Naive thymus-derived CD4-positive, alpha-beta T cell (primary cell): ENCODE measurements around the gene DVL2. TPM values are rescaled to one million over a fixed set of nuclear protein-coding genes. Genes with fewer than 3 reads are reported as not detected.
"Not testable (repeated sequence)": the region's sequence is repeated elsewhere in the genome, so short reads cannot be mapped to it uniquely, and the experiment has no call there.

ENCODE experiments used
- ATAC-seq: fragments of 150-1000 bp; cut with Tn5 transposase; 2 replicates; pipeline ENCODE4 v1.10.0; 2021; ENCODE audit warnings: mild to moderate bottlenecking, moderate library complexity
- CTCF ChIA-PET: fragments of 350-600 bp; sonication (Branson Sonifier 250); formaldehyde crosslinking; loops from one replicate; lab custom pipeline; 2021; ENCODE audit warnings: antibody characterized with exemption; lab: Charles Lee
- POLR2A ChIA-PET: fragments of 350-600 bp; sonication (Branson Sonifier 250); formaldehyde crosslinking; loops from one replicate; lab custom pipeline; 2021; ENCODE audit warnings: antibody characterized with exemption, inconsistent platforms; lab: Charles Lee
- DNase-seq, 9 donors: peaks; one replicate each; pipeline versions ENCODE4 v3.0.0 to v3.0.0-alpha.2; 2020 to 2022; ENCODE audit warnings: mixed read lengths in 1 of 9
- H3K27ac ChIP-seq: one replicate; pipeline ENCODE4 v1.7.0; 2013; ENCODE audit warnings: mild to moderate bottlenecking, low read depth, low read length, moderate library complexity
- H3K27me3 ChIP-seq, 2 donors: one replicate each; pipeline ENCODE4 v1.7.0; 2013; ENCODE audit warnings: low read length in 2 of 2, mild to moderate bottlenecking in 2 of 2, moderate library complexity in 2 of 2; ENCODE audit not compliant: control insufficient read depth in 2 of 2, insufficient read depth in 2 of 2
- H3K36me3 ChIP-seq, 3 experiments: 1 replicate in 2 of 3; 2 replicates in 1 of 3; pipeline ENCODE4 v1.7.0; 2013; ENCODE audit warnings: low read length in 3 of 3, mild to moderate bottlenecking in 3 of 3, moderate library complexity in 1 of 3; ENCODE audit not compliant: insufficient read depth in 3 of 3, control insufficient read depth in 2 of 3
- H3K4me1 ChIP-seq, 2 donors: one replicate each; pipeline ENCODE4 v1.7.0; 2013; ENCODE audit warnings: low read length in 2 of 2, mild to moderate bottlenecking in 2 of 2, moderate library complexity in 1 of 2; ENCODE audit not compliant: control insufficient read depth in 2 of 2, insufficient read depth in 2 of 2
- H3K4me3 ChIP-seq: 2 replicates; pipeline ENCODE4 v1.7.0; 2013; ENCODE audit warnings: mild to moderate bottlenecking, low read length
- H3K9me3 ChIP-seq, 3 experiments: 1 replicate in 2 of 3; 2 replicates in 1 of 3; pipeline ENCODE4 v1.7.0; 2013; ENCODE audit warnings: low read length in 3 of 3; ENCODE audit not compliant: control insufficient read depth in 2 of 3
- H3K27ac Mint-ChIP-seq, 9 donors: one replicate each; pipeline ENCODE4 v1.8.0; 2020 to 2022; ENCODE audit warnings: mixed read lengths in 9 of 9, mild to moderate bottlenecking in 8 of 9, moderate library complexity in 5 of 9, inconsistent platforms in 2 of 9
- H3K27me3 Mint-ChIP-seq, 5 donors: one replicate each; pipeline ENCODE4 v1.8.0; 2021 to 2022; ENCODE audit warnings: mixed read lengths in 5 of 5, mild to moderate bottlenecking in 1 of 5
- H3K36me3 Mint-ChIP-seq, 5 donors: one replicate each; pipeline ENCODE4 v1.8.0; 2020 to 2022; ENCODE audit warnings: mixed read lengths in 5 of 5, mild to moderate bottlenecking in 3 of 5, inconsistent platforms in 1 of 5
- H3K4me1 Mint-ChIP-seq, 7 donors: one replicate each; pipeline ENCODE4 v1.8.0; 2020 to 2022; ENCODE audit warnings: mixed read lengths in 7 of 7, mild to moderate bottlenecking in 3 of 7, inconsistent platforms in 1 of 7
- H3K4me3 Mint-ChIP-seq, 10 donors: one replicate each; pipeline ENCODE4 v1.8.0; 2020 to 2022; ENCODE audit warnings: mild to moderate bottlenecking in 10 of 10, mixed read lengths in 10 of 10, moderate library complexity in 6 of 10, inconsistent platforms in 2 of 10
- H3K9me3 Mint-ChIP-seq, 11 donors: one replicate each; pipeline ENCODE4 v1.8.0; 2020 to 2022; ENCODE audit warnings: mixed read lengths in 11 of 11, mild to moderate bottlenecking in 4 of 11, inconsistent platforms in 1 of 11, moderate library complexity in 1 of 11
- intact Hi-C, 2 donors: fragments of 100-400 bp; cut with micrococcal nuclease; formaldehyde crosslinking; loops; one replicate each; pipeline ENCODE4 v1.15.1; 2023
- polyA plus RNA-seq, 2 donors: library from polyadenylated mRNA; unstranded; fragments of 300-500 nt; fragmentation: Illumina TruSeq; gene quantifications; one replicate each; pipeline ENCODE4 v1.2.3, GENCODE V29; 2021
- total RNA-seq, 6 experiments: library from RNA in 5 of 6; stranded (reverse) in 5 of 6; gene quantifications; 1 replicate in 5 of 6; 2 replicates in 1 of 6; pipeline ENCODE4 v1.2.3 and lab custom pipeline; 2021 to 2026

Gene DVL2
- total and polyA plus RNA-seq, 7 experiments from 2014 or later: 15.1 to 91.5 (median 51.3) TPM

- H3K27ac ChIP-seq: no peak overlapping the region
- Mint-ChIP-seq H3K27ac (no peak overlapping the region), H3K9me3 (peaks cover 0 to 2% (median 0%) of the 10 kb centered on the region in 11 donors), H3K27me3 (no peaks in the 10 kb centered on the region), H3K4me3 (no peak overlapping the region), H3K4me1 (peaks cover 0 to 8% (median 6%) of the 10 kb centered on the region in 7 donors), H3K36me3 (peaks cover 0 to 10% (median 4%) of the 10 kb centered on the region in 5 donors)
- H3K9me3 ChIP-seq: no peaks in the 10 kb centered on the region
- ChIA-PET CTCF (no interaction called here), POLR2A (no interaction called here)
- H3K27me3 ChIP-seq: no peaks in the 10 kb centered on the region
- no peak for ATAC-seq
- H3K4me3 ChIP-seq: no peak overlapping the region
- intact Hi-C loops: no loop called here
- no peak for DNase-seq
- H3K4me1 ChIP-seq: no peaks in the 10 kb centered on the region
- H3K36me3 ChIP-seq: peaks cover 0 to 23% (median 0%) of the 10 kb centered on the region in 3 experiments
These were observed 43.9 kb downstream of the DVL2 start for GRCh38 chr17:7190276-7190917.

- H3K36me3 ChIP-seq: peaks cover 0 to 7% (median 0%) of the 10 kb centered on the region in 3 experiments
- H3K27me3 Mint-ChIP-seq: no peaks in the 10 kb centered on the region
- peaks cover 0 to 8% (median 6%) of the 10 kb centered on the region in 7 donors for H3K4me1 Mint-ChIP-seq
- H3K4me3 Mint-ChIP-seq: no peak overlapping the region
- peaks cover 0 to 2% (median 0%) of the 10 kb centered on the region in 5 donors for H3K36me3 Mint-ChIP-seq
- intact Hi-C loops: no loop called here
- CTCF ChIA-PET: no interaction called here
- no peaks in the 10 kb centered on the region for H3K9me3 ChIP-seq
- H3K27ac ChIP-seq: no peak overlapping the region
- H3K4me1 ChIP-seq: no peaks in the 10 kb centered on the region
- H3K4me3 ChIP-seq: no peak overlapping the region
- H3K9me3 Mint-ChIP-seq: no peaks in the 10 kb centered on the region
- POLR2A ChIA-PET: no interaction called here
- ATAC-seq: peak; percentile 29
- DNase-seq: no peak
- H3K27ac Mint-ChIP-seq: peak overlapping the region in 1 of 9 donors; percentile 88
- no peaks in the 10 kb centered on the region for H3K27me3 ChIP-seq
These were observed 48.1 kb downstream of the DVL2 start for GRCh38 chr17:7186241-7186640.

- no peaks in the 10 kb centered on the region for H3K4me1 ChIP-seq
- no peak for ATAC-seq
- Mint-ChIP-seq H3K4me1 (peaks cover 0 to 8% (median 6%) of the 10 kb centered on the region in 7 donors), H3K36me3 (no peaks in the 10 kb centered on the region), H3K4me3 (no peak overlapping the region), H3K27ac (no peak overlapping the region), H3K9me3 (no peaks in the 10 kb centered on the region), H3K27me3 (no peaks in the 10 kb centered on the region)
- intact Hi-C loops: no loop called here
- H3K4me3 ChIP-seq: no peak overlapping the region
- H3K27me3 ChIP-seq: no peaks in the 10 kb centered on the region
- H3K9me3 ChIP-seq: no peaks in the 10 kb centered on the region
- CTCF ChIA-PET: no interaction called here
- POLR2A ChIA-PET: no interaction called here
- no peak for DNase-seq
- no peak overlapping the region for H3K27ac ChIP-seq
- H3K36me3 ChIP-seq: no peaks in the 10 kb centered on the region
These were observed 49.7 kb downstream of the DVL2 start for GRCh38 chr17:7184647-7185046.

GRCh38 chr17:7184091-7184488 lies 50.2 kb downstream of the DVL2 start:
- CTCF ChIA-PET: no interaction called here
- no peak for ATAC-seq
- no peaks in the 10 kb centered on the region for H3K27me3 ChIP-seq
- H3K27me3 Mint-ChIP-seq: no peaks in the 10 kb centered on the region
- H3K36me3 ChIP-seq: no peaks in the 10 kb centered on the region
- no peak overlapping the region for H3K27ac ChIP-seq
- no peak overlapping the region for H3K4me3 Mint-ChIP-seq
- POLR2A ChIA-PET: no interaction called here
- H3K27ac Mint-ChIP-seq: no peak overlapping the region
- intact Hi-C loops: no loop called here
- no peaks in the 10 kb centered on the region for H3K36me3 Mint-ChIP-seq
- H3K4me3 ChIP-seq: no peak overlapping the region
- DNase-seq: no peak
- no peaks in the 10 kb centered on the region for H3K9me3 Mint-ChIP-seq
- no peaks in the 10 kb centered on the region for H3K9me3 ChIP-seq
- no peaks in the 10 kb centered on the region for H3K4me1 ChIP-seq
- peaks cover 0 to 8% (median 6%) of the 10 kb centered on the region in 7 donors for H3K4me1 Mint-ChIP-seq

- POLR2A ChIA-PET: interaction anchor here (0.7 kb wide), 1 partner anchor 31 kb away, joined by 3 read pairs; no protein-coding TSS in a partner anchor
- Mint-ChIP-seq H3K4me1 (peaks cover 0 to 8% (median 6%) of the 10 kb centered on the region in 7 donors), H3K27ac (peak overlapping the region in 2 of 9 donors; percentile 48 to 87), H3K9me3 (no peaks in the 10 kb centered on the region), H3K4me3 (no peak overlapping the region), H3K36me3 (no peaks in the 10 kb centered on the region), H3K27me3 (no peaks in the 10 kb centered on the region)
- Histone ChIP-seq H3K36me3 (no peaks in the 10 kb centered on the region), H3K9me3 (no peaks in the 10 kb centered on the region), H3K27ac (no peak overlapping the region), H3K27me3 (no peaks in the 10 kb centered on the region), H3K4me3 (no peak overlapping the region), H3K4me1 (no peaks in the 10 kb centered on the region)
- ATAC-seq (no peak), DNase-seq (no peak)
- CTCF ChIA-PET: interaction anchor here (0.6 kb wide), 2 partner anchors 51 to 211 kb away, joined by 3 read pairs; no protein-coding TSS in a partner anchor
- intact Hi-C loops: no loop called here
These were observed 50.8 kb downstream of the DVL2 start for GRCh38 chr17:7183433-7184090.

GRCh38 chr17:7182101-7182500 lies 52.2 kb downstream of the DVL2 start:
- peaks cover 7 to 11% of the 10 kb centered on the region in 2 donors for H3K4me1 ChIP-seq
- POLR2A ChIA-PET, intact Hi-C loops: not testable (repeated sequence)

More at GRCh38 chr17:7182101-7182500, 52.2 kb downstream of the DVL2 start:
- CTCF ChIA-PET: interaction anchor here (0.6 kb wide), 1 partner anchor 131 kb away, joined by 4 read pairs; no protein-coding TSS in a partner anchor
- ATAC-seq, H3K4me3 Mint-ChIP-seq, H3K9me3 ChIP-seq, H3K27ac ChIP-seq, H3K36me3 Mint-ChIP-seq, DNase-seq, H3K36me3 ChIP-seq, H3K4me3 ChIP-seq, H3K27me3 ChIP-seq, H3K27ac Mint-ChIP-seq, H3K9me3 Mint-ChIP-seq: not testable (repeated sequence)
- Mint-ChIP-seq H3K27me3 (peaks cover 0 to 13% (median 8%) of the 10 kb centered on the region in 5 donors), H3K4me1 (peaks cover 6 to 18% (median 15%) of the 10 kb centered on the region in 7 donors)
